ENCODE measurements around the gene SLC9A1.

DNA sequence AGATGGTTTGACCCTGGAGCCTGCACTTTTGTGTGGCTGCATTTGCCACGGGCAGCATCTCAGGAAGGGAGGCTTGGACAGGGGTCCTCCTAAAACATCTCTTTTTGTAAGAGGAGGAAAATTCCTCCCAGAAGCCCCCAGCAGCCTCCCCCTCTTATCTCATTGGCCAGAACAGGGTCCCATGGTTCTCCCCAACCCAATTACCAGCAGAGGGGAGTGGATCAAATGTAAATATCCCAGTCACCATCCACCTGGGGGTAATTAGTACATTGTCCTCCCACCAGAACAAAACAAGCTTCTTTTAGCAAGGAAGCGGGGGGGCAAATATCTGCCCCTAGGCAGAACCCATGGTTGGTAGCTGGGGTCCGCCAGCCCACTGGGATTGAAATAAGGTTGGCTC, 97.5 kb downstream of the SLC9A1 start:
- TF ChIP-seq, protein P1, sequence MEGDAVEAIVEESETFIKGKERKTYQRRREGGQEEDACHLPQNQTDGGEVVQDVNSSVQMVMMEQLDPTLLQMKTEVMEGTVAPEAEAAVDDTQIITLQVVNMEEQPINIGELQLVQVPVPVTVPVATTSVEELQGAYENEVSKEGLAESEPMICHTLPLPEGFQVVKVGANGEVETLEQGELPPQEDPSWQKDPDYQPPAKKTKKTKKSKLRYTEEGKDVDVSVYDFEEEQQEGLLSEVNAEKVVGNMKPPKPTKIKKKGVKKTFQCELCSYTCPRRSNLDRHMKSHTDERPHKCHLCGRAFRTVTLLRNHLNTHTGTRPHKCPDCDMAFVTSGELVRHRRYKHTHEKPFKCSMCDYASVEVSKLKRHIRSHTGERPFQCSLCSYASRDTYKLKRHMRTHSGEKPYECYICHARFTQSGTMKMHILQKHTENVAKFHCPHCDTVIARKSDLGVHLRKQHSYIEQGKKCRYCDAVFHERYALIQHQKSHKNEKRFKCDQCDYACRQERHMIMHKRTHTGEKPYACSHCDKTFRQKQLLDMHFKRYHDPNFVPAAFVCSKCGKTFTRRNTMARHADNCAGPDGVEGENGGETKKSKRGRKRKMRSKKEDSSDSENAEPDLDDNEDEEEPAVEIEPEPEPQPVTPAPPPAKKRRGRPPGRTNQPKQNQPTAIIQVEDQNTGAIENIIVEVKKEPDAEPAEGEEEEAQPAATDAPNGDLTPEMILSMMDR (IDR thresholded peaks at IDR 0.05) = no peak
- TF ChIP-seq POLR2AphosphoS5 (IDR thresholded peaks at IDR 0.05) (no peak), POLR2A (IDR thresholded peaks at IDR 0.05) (no peak), EP300 (IDR thresholded peaks at IDR 0.05) (no peak)
